ENCODE data around the gene KCNC2.

- TF ChIP-seq POLR2A (IDR thresholded peaks at IDR 0.05; ENCODE audit: low read depth, low read length) (no peak), POLR2AphosphoS5 (IDR thresholded peaks at IDR 0.05; ENCODE audit: low read depth, low read length) (no peak), TAF1 (IDR thresholded peaks at IDR 0.05; ENCODE audit: low read depth, low read length) (no peak), PAX5 (IDR thresholded peaks at IDR 0.05; ENCODE audit: insufficient read depth, low read length, severe bottlenecking) (no peak), SPI1 (IDR thresholded peaks at IDR 0.05; ENCODE audit: low read depth, low read length) (no peak), POU2F2 (IDR thresholded peaks at IDR 0.05; ENCODE audit: low read depth, low read length) (no peak)
These were observed at the start of gene KCNC2 for GRCh38 chr12:75209812-75210138.
